ENCODE results near the gene CYP26B1.

Gene CYP26B1

DNA sequence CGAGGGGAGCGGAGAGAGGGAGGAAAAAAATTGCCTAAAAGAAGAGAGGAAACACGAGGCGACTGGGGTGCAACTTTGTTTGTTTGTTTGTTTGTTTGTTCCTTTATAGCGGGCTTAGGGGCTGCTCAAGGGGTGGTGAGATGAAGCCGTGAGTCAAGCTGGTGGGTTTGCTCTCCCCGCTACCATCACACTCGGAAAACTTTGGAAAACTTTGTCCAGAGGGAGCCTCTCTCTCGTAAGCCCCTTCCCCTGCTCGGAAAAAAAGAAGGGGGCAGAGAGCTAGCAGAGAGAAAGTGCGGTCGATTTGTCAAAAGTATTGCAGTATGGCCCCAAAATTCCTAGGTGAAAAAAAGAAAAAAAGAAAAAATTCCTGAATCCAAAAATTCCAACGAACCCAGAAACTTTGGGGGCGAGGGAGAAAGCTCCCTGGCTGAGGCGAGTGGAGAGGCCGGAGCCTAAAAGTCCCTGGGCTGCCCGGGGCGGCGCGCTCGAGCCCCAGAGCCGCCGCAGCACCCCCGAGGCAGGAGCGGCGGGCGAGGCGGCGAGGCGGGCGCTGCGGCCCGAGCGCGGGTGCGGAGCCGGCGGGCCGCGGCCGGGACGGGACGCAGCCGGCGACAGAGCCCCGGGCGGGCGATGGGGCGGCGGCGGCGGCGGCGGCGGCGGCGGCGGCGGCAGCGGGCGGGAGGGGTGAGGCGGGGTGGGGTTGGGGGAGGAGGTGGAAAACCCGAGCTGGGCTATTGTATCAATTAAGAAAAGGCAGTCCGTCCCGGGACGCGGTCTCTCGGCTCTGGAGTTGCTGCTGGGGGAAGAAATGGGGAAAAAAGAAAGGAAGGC lies 558 bp upstream of the CYP26B1 start:
- Histone ChIP-seq H3K9ac (ENCODE audit: low read length in 2 of 2) (no peak overlapping the region), H3K27me3 (ENCODE audit: control insufficient read depth in 1 of 2, insufficient read depth in 2 of 2, low read length in 2 of 2) (peaks cover 51 to 67% of the 10 kb centered on the region in 2 donors)

GRCh38 chr2:72146347-72147302 lies 1.0 kb downstream of the CYP26B1 start:
- H3K9me3 ChIP-seq (ENCODE audit: control insufficient read depth in 2 of 2, low read length in 2 of 2) = no peaks in the 10 kb centered on the region
- H3K27ac ChIP-seq (ENCODE audit: low read length) = no peak overlapping the region
- no peaks in the 10 kb centered on the region for H3K36me3 ChIP-seq (ENCODE audit: control insufficient read depth in 2 of 2, insufficient read depth in 2 of 2, low read length in 2 of 2)
- H3K9ac ChIP-seq (ENCODE audit: low read length in 2 of 2) = no peak overlapping the region
- peaks cover 68% of the 10 kb centered on the region for H3K4me1 ChIP-seq (ENCODE audit: control insufficient read depth, insufficient read depth, low read length)
- peak overlapping the region in 1 of 2 donors; percentile 65 for H3K4me3 ChIP-seq (ENCODE audit: low read length in 2 of 2)
- H3K27me3 ChIP-seq (ENCODE audit: control insufficient read depth in 1 of 2, insufficient read depth in 2 of 2, low read length in 2 of 2) = peaks cover 48 to 61% of the 10 kb centered on the region in 2 donors

More for the DNA sequence above, 558 bp upstream of the CYP26B1 start:
- H3K27ac ChIP-seq (ENCODE audit: low read length) = no peak overlapping the region
- H3K4me1 ChIP-seq (ENCODE audit: control insufficient read depth, insufficient read depth, low read length) = peaks cover 63% of the 10 kb centered on the region
- no peaks in the 10 kb centered on the region for H3K36me3 ChIP-seq (ENCODE audit: control insufficient read depth in 2 of 2, insufficient read depth in 2 of 2, low read length in 2 of 2)
- no peaks in the 10 kb centered on the region for H3K9me3 ChIP-seq (ENCODE audit: control insufficient read depth in 2 of 2, low read length in 2 of 2)
- H3K4me3 ChIP-seq (ENCODE audit: low read length in 2 of 2) = peak overlapping the region; percentile 70 to 73

GRCh38 chr2:72145658-72146329 lies 1.9 kb downstream of the CYP26B1 start:
- Histone ChIP-seq H3K9ac (ENCODE audit: low read length in 2 of 2) (no peak overlapping the region), H3K4me1 (ENCODE audit: control insufficient read depth, insufficient read depth, low read length) (peaks cover 68% of the 10 kb centered on the region), H3K9me3 (ENCODE audit: control insufficient read depth in 2 of 2, low read length in 2 of 2) (no peaks in the 10 kb centered on the region), H3K36me3 (ENCODE audit: control insufficient read depth in 2 of 2, insufficient read depth in 2 of 2, low read length in 2 of 2) (no peaks in the 10 kb centered on the region), H3K4me3 (ENCODE audit: low read length in 2 of 2) (peak overlapping the region in 1 of 2 donors; percentile 65), H3K27me3 (ENCODE audit: control insufficient read depth in 1 of 2, insufficient read depth in 2 of 2, low read length in 2 of 2) (peaks cover 43 to 61% of the 10 kb centered on the region in 2 donors), H3K27ac (ENCODE audit: low read length) (no peak overlapping the region)

DNA sequence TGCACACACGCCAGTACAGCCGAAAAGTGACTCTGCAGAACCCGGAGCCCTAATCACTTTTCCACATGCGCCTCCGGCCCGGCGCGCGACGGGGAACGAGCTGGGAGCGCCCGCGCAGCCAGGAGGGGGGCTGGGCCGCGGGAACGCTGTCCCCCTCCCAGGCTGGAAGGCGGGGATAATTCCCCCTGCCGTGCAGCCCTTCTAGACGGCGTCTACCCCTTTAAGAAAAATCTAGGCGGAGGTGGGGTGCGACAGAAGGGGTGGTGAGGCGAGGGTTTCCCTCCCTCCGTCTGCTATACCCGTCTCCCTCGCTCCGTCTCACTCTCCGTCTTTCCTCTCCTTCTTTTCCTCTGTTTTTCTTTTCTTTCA lies 2.4 kb downstream of the CYP26B1 start:
- Histone ChIP-seq H3K4me3 (ENCODE audit: low read length in 2 of 2) (peak overlapping the region; percentile 51 to 65), H3K27ac (ENCODE audit: low read length) (no peak overlapping the region), H3K9ac (ENCODE audit: low read length in 2 of 2) (no peak overlapping the region), H3K9me3 (ENCODE audit: control insufficient read depth in 2 of 2, low read length in 2 of 2) (no peaks in the 10 kb centered on the region), H3K27me3 (ENCODE audit: control insufficient read depth in 1 of 2, insufficient read depth in 2 of 2, low read length in 2 of 2) (peaks cover 39 to 59% of the 10 kb centered on the region in 2 donors), H3K36me3 (ENCODE audit: control insufficient read depth in 2 of 2, insufficient read depth in 2 of 2, low read length in 2 of 2) (no peaks in the 10 kb centered on the region), H3K4me1 (ENCODE audit: control insufficient read depth, insufficient read depth, low read length) (peaks cover 64% of the 10 kb centered on the region)

GRCh38 chr2:72144632-72145288 lies 2.9 kb downstream of the CYP26B1 start:
- Histone ChIP-seq H3K27me3 (ENCODE audit: control insufficient read depth in 1 of 2, insufficient read depth in 2 of 2, low read length in 2 of 2) (peaks cover 34 to 53% of the 10 kb centered on the region in 2 donors), H3K4me1 (ENCODE audit: control insufficient read depth, insufficient read depth, low read length) (peaks cover 58% of the 10 kb centered on the region), H3K4me3 (ENCODE audit: low read length in 2 of 2) (peak overlapping the region; percentile 51 to 65), H3K9ac (ENCODE audit: low read length in 2 of 2) (no peak overlapping the region), H3K36me3 (ENCODE audit: control insufficient read depth in 2 of 2, insufficient read depth in 2 of 2, low read length in 2 of 2) (no peaks in the 10 kb centered on the region), H3K9me3 (ENCODE audit: control insufficient read depth in 2 of 2, low read length in 2 of 2) (no peaks in the 10 kb centered on the region), H3K27ac (ENCODE audit: low read length) (no peak overlapping the region)

DNA sequence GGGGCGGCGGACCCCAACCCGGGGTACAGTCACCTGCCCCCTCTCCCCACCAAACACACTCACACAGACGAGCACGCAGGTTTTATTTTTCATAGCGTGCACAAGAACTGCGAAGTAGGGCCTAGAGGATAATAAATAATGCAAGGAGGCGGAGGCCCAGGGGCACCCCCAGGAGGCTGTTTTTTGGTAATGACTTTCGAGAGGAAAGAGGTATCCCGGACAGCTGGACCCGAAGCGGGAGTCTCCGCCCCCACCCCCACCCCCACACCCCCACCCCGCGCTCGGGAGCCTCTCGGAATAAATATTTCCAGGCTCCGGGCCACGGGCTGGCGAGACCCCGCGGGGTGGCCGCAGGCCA lies 3.4 kb downstream of the CYP26B1 start:
- peak overlapping the region in 1 of 2 donors; percentile 65 for H3K4me3 ChIP-seq (ENCODE audit: low read length in 2 of 2)
- H3K4me1 ChIP-seq (ENCODE audit: control insufficient read depth, insufficient read depth, low read length) = peaks cover 53% of the 10 kb centered on the region
- peaks cover 29 to 48% of the 10 kb centered on the region in 2 donors for H3K27me3 ChIP-seq (ENCODE audit: control insufficient read depth in 1 of 2, insufficient read depth in 2 of 2, low read length in 2 of 2)
- H3K9ac ChIP-seq (ENCODE audit: low read length in 2 of 2) = no peak overlapping the region
- no peaks in the 10 kb centered on the region for H3K36me3 ChIP-seq (ENCODE audit: control insufficient read depth in 2 of 2, insufficient read depth in 2 of 2, low read length in 2 of 2)
- H3K27ac ChIP-seq (ENCODE audit: low read length) = no peak overlapping the region
- H3K9me3 ChIP-seq (ENCODE audit: control insufficient read depth in 2 of 2, low read length in 2 of 2) = no peaks in the 10 kb centered on the region

DNA sequence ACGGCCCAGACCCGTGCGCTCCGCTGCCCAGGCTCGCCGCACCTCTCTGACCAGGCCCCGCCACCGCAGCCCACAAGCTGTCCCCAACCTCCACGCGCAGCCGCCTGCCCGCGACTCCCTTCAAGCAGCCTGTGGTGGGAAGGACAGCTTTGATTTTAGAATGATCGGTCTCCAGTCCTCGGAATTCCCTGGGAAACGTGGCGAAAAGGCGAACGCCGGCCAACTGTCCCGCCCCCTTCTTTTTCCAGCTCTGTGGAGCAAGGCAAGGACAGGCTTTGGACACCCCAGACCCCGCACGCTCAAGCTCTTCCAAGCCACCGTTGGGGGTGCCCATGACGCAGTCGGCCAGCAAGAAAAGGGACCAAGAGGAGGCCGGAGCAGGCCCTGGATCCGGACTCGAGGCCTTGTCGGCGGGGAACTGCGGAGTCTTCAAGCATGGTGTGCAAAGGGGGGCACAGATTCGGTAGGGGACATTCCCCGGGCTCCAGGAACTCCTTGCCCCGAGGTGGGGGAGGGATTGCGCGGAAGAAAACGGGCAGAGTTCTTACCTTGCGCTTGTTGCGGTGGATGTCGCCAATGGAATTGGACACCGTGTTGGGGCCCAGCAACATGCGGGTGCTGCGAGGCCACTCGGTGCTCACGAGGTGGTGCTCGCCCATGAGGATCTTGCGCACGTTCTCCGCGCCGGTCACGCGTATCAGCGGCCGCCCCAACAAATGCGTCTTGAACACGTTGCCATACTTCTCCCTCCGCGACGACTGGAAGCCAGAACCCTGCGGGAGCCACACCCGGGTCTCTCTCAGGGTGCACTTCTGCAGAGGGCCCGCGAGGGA lies 4.0 kb downstream of the CYP26B1 start:
- H3K36me3 ChIP-seq (ENCODE audit: control insufficient read depth in 2 of 2, insufficient read depth in 2 of 2, low read length in 2 of 2) = no peaks in the 10 kb centered on the region

DNA sequence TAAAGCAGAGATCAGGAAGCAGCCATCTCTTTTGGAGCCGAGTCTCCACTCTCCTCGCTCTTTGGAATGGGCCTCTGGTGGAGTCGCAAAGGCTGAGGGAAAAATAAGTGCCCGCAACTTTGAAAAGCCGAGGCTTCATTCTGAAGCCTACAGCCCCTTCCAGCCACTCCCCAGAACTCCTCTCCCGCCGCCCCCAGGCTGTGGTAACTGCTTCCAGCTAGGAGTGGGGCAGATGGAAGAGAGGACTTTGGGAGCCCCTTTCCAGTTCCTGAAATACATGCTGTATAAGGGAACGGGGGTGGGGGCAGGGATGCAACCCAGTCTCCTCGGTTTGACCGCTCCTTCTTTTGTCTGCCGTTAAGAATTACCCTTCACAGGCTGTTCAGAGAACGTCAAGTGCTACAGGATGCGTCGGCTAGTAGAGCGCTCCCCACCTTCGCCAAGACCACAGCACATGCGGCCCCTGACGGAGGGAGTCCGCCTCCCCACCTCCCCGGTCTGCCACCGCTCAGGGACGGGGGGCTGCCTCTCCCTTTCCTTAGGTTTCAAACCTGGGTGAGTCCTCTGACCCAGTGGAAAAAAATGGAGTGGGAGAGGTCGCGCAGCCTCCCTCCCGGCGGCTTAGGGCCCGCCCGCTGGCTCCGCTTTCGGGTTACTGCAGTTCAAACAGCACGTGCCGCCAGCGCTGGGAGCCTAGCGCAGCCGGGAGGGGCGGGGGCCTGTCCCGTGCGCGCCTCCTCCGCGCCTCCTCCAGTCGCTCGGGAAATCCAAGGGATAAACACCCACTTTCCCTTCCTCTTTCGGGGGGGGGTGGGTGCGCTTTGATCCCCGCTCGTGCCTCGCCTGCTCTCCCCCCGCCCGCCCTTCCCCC lies 4.9 kb downstream of the CYP26B1 start:
- Histone ChIP-seq H3K9me3 (ENCODE audit: control insufficient read depth in 2 of 2, low read length in 2 of 2) (no peaks in the 10 kb centered on the region), H3K9ac (ENCODE audit: low read length in 2 of 2) (no peak overlapping the region), H3K4me1 (ENCODE audit: control insufficient read depth, insufficient read depth, low read length) (peaks cover 45% of the 10 kb centered on the region), H3K27ac (ENCODE audit: low read length) (no peak overlapping the region), H3K4me3 (ENCODE audit: low read length in 2 of 2) (peak overlapping the region; percentile 31 to 55), H3K36me3 (ENCODE audit: control insufficient read depth in 2 of 2, insufficient read depth in 2 of 2, low read length in 2 of 2) (no peaks in the 10 kb centered on the region), H3K27me3 (ENCODE audit: control insufficient read depth in 1 of 2, insufficient read depth in 2 of 2, low read length in 2 of 2) (peaks cover 22 to 42% of the 10 kb centered on the region in 2 donors)

More for the DNA sequence above, 4.0 kb downstream of the CYP26B1 start:
- H3K4me1 ChIP-seq (ENCODE audit: control insufficient read depth, insufficient read depth, low read length) = peaks cover 50% of the 10 kb centered on the region
- no peak overlapping the region for H3K9ac ChIP-seq (ENCODE audit: low read length in 2 of 2)
- H3K4me3 ChIP-seq (ENCODE audit: low read length in 2 of 2) = peak overlapping the region; percentile 31 to 55
- peaks cover 26 to 45% of the 10 kb centered on the region in 2 donors for H3K27me3 ChIP-seq (ENCODE audit: control insufficient read depth in 1 of 2, insufficient read depth in 2 of 2, low read length in 2 of 2)
- H3K9me3 ChIP-seq (ENCODE audit: control insufficient read depth in 2 of 2, low read length in 2 of 2) = no peaks in the 10 kb centered on the region
- H3K27ac ChIP-seq (ENCODE audit: low read length) = no peak overlapping the region

DNA sequence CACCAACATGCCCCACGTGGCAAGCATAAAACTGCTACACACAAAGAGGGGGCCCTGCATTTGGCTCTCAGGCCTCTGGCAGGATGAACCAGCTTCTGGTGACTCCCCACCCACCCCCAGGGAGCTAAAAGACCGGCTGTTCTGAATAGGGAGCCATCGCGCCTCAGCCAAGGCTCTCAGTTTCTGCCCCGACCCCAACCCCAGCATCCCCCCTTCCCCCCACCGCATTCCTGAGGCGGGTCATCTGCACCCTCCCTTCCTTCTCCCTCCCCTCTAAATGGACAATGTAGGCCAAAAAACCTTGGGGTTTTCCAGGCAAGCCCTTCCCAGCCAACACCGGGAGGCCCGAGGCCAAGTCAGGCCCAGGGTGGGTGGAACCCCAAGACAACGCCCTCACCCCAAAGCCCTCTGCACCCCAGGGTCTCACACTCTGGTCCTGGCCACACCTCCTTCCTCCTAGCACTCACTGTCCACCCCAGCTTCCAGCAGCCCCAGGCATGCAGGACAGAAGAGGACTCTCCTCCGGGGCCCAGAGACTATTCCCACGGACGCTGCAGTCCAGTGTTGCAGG lies 5.7 kb downstream of the CYP26B1 start:
- Histone ChIP-seq H3K27me3 (ENCODE audit: control insufficient read depth in 1 of 2, insufficient read depth in 2 of 2, low read length in 2 of 2) (peaks cover 19 to 34% of the 10 kb centered on the region in 2 donors), H3K36me3 (ENCODE audit: control insufficient read depth in 2 of 2, insufficient read depth in 2 of 2, low read length in 2 of 2) (no peaks in the 10 kb centered on the region), H3K9me3 (ENCODE audit: control insufficient read depth in 2 of 2, low read length in 2 of 2) (no peaks in the 10 kb centered on the region), H3K9ac (ENCODE audit: low read length in 2 of 2) (no peak overlapping the region), H3K4me1 (ENCODE audit: control insufficient read depth, insufficient read depth, low read length) (peaks cover 40% of the 10 kb centered on the region), H3K4me3 (ENCODE audit: low read length in 2 of 2) (no peak overlapping the region), H3K27ac (ENCODE audit: low read length) (no peak overlapping the region)
